Calu3 (cell line): ENCODE results near the gene CCDC88A. TPM values are rescaled to one million over a fixed set of nuclear protein-coding genes. Genes with fewer than 3 reads are reported as not detected.

Source experiments
- BruUV-seq: library from RNA; stranded (reverse); fragments of 400-500 nt; replicated peaks from 2 replicates; lab custom pipeline; 2021; lab: Mats Ljungman, UMichigan
- CTCF ChIA-PET: fragments of 300-600 bp; sonication (Branson Sonifier 250); formaldehyde crosslinking; loops from one replicate; lab custom pipeline; 2022; ENCODE audit warnings: antibody characterized with exemption; lab: Charles Lee
- DNase-seq: peaks from one replicate; pipeline ENCODE4 v3.0.0; 2022
- H3K27ac Mint-ChIP-seq: one replicate; pipeline ENCODE4 v1.8.0; 2022; ENCODE audit warnings: mixed read lengths; ENCODE audit not compliant: unreplicated experiment
- H3K27me3 Mint-ChIP-seq: one replicate; pipeline ENCODE4 v1.8.0; 2022; ENCODE audit warnings: mixed read lengths; ENCODE audit not compliant: unreplicated experiment
- H3K36me3 Mint-ChIP-seq: one replicate; pipeline ENCODE4 v1.8.0; 2022; ENCODE audit warnings: mild to moderate bottlenecking, moderate library complexity, mixed read lengths; ENCODE audit not compliant: insufficient read depth, unreplicated experiment
- H3K4me1 Mint-ChIP-seq: one replicate; pipeline ENCODE4 v1.8.0; 2022; ENCODE audit warnings: mild to moderate bottlenecking, low read depth, mixed read lengths; ENCODE audit not compliant: unreplicated experiment
- H3K4me3 Mint-ChIP-seq: one replicate; pipeline ENCODE4 v1.8.0; 2022; ENCODE audit warnings: mild to moderate bottlenecking, low read depth, moderate library complexity, mixed read lengths; ENCODE audit not compliant: unreplicated experiment
- H3K9me3 Mint-ChIP-seq: one replicate; pipeline ENCODE4 v1.8.0; 2022; ENCODE audit warnings: low read depth, mixed read lengths; ENCODE audit not compliant: unreplicated experiment
- CTCF ChIP-seq: fragments of 200-600 bp; IDR thresholded peaks from one replicate; pipeline ENCODE4 v1.8.0; 2022; ENCODE audit warnings: antibody characterized with exemption; ENCODE audit not compliant: unreplicated experiment
- intact Hi-C: fragments of 100-400 bp; cut with micrococcal nuclease; formaldehyde crosslinking; loops from one replicate; pipeline ENCODE4 v1.10.0; 2022; ENCODE audit not compliant: unreplicated experiment
- total RNA-seq: library from RNA; stranded (reverse); gene quantifications from 2 replicates; pipeline ENCODE4 v1.2.3, GENCODE V29; 2022

The CCDC88A gene
- total RNA-seq, 1 experiment from 2014 or later, result 49.7 TPM

DNA sequence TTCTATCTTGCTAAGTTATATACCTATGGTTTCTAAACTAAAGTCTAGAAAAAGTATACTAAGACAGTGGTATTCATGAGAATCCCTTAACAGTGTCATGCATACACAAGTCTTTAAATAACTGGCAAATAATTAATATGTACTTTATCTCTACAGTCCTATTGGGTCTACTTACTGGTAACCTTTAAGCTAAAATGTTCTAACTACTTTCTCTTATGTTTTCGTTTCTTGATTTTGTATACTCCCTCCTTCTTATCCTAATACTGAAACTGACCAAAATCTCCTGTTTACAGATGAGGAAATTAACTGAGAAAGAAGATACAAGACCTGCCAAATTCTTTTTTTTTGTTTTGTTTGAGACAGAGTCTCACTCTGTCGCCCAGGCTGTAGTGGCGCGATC, 74.6 kb downstream of the CCDC88A start:
- Mint-ChIP-seq H3K27me3 (no peaks in the 10 kb centered on the region), H3K4me3 (no peak overlapping the region), H3K36me3 (no peaks in the 10 kb centered on the region), H3K27ac (no peak overlapping the region), H3K9me3 (no peaks in the 10 kb centered on the region), H3K4me1 (no peaks in the 10 kb centered on the region)
- no TSS peak for BruUV-seq
- intact Hi-C loops, result no loop called here
- no peak for DNase-seq
- CTCF ChIA-PET, result interaction anchor here (0.6 kb wide), 1 partner anchor 29 kb away, joined by 3 read pairs; no protein-coding TSS in a partner anchor
- no peak for TF ChIP-seq CTCF

DNA sequence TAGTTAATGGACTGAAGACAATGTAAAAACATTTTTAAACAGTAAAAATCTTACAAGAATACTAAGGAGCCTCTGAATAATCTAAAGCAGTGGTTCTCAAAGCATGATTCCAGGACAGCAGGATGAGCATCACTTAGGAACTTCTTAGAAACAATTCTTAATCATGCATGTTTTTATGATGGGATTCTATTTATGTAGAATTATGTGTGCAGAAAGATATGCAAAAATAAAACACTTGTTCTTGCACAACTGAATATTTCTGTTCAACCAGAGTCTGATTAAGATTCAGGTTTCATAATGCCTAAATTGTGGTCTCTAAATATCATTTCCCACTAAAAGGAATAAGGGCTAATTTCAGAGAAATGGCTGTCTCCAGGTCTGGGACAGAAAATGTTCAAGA, 81.4 kb downstream of the CCDC88A start:
- no TSS peak for BruUV-seq
- H3K4me1 Mint-ChIP-seq, result no peaks in the 10 kb centered on the region
- H3K27ac Mint-ChIP-seq, result no peak overlapping the region
- H3K36me3 Mint-ChIP-seq, result no peaks in the 10 kb centered on the region
- no peaks in the 10 kb centered on the region for H3K9me3 Mint-ChIP-seq
- H3K4me3 Mint-ChIP-seq, result no peak overlapping the region
- CTCF ChIA-PET, result interaction anchor here (0.7 kb wide), 1 partner anchor 963 kb away, joined by 3 read pairs; no protein-coding TSS in a partner anchor
- H3K27me3 Mint-ChIP-seq, result no peaks in the 10 kb centered on the region
- intact Hi-C loops, result no loop called here
- DNase-seq, result no peak
- TF ChIP-seq CTCF, result no peak

DNA sequence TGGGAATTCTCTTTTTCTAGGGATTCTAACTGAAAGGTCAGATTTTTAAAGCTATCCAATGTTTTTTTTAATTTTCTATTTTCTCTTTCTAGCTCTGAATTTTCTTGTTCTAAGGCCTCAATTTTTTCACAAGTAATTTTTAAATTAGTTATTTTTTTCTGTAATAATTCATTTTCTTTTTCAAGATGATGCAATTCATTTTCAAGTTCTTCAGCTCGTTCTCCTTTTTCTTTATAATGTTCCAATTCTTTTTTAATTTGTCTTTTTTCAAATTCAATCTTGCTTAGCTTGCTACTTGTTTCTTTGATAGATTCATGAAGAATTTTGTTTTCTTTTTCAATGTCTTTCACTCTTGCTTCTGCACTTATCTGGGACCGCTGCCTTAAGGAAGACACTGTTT, 84.9 kb downstream of the CCDC88A start:
- intact Hi-C loops, result no loop called here
- Mint-ChIP-seq H3K4me3 (no peak overlapping the region), H3K27me3 (no peaks in the 10 kb centered on the region), H3K4me1 (no peaks in the 10 kb centered on the region), H3K36me3 (peaks cover 5% of the 10 kb centered on the region), H3K27ac (no peak overlapping the region), H3K9me3 (no peaks in the 10 kb centered on the region)
- CTCF ChIA-PET, result no interaction called here
- BruUV-seq, result no TSS peak
- no peak for TF ChIP-seq CTCF
- DNase-seq, result no peak

DNA sequence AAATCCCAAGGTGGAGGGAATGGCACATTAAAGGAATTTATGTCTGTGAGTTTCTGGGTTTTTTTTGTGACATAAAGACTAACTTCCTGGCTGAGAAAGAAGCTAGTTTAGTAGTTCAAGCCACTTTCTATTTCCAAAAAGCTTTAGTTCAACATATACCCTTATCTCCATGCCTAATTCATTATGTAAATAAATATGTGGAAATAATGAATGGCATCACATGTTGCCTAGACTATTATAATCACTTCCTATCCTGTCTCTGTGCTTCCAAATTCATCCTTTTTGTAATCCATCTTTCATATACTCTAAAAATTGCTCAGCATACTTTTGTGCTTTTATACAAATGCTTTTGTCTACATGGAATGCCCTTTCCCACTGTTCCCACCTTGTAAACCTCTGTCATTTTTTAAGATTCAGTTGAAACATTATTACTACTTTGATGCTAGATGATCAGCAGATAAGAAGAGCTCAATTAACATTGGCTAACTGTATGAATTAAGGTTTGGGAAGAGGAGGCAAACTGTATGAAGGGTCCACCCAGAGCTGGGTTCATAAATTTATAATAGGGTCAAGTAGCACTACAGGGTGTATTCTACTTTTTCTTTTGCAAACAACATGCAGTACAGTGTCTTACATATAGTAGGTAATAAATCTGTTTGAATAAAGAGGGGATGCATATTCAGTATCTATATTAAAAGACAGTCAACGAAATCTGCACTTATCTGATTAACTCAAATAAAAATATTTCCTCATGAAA, 88.9 kb downstream of the CCDC88A start:
- TF ChIP-seq CTCF, result no peak
- Mint-ChIP-seq H3K4me1 (no peaks in the 10 kb centered on the region), H3K9me3 (no peaks in the 10 kb centered on the region), H3K4me3 (no peak overlapping the region), H3K27me3 (no peaks in the 10 kb centered on the region), H3K27ac (no peak overlapping the region), H3K36me3 (peaks cover 5% of the 10 kb centered on the region)
- no peak for DNase-seq
- intact Hi-C loops, result no loop called here
- no TSS peak for BruUV-seq
- CTCF ChIA-PET, result no interaction called here
